Keratinocyte (primary cell): ENCODE results near the gene OR4D1. TPM values are rescaled to one million over a fixed set of nuclear protein-coding genes. Genes with fewer than 3 reads are reported as not detected.

ENCODE experiments used
- DNase-seq: peaks from one replicate; pipeline ENCODE4 v3.0.0-alpha.2; 2011; ENCODE audit warnings: low read depth, missing footprints, low spot score
- FAIRE-seq: peaks from 2 replicates; lab custom pipeline; 2011; peaks lifted over from hg19 to GRCh38; lab: Jason Lieb, UNC
- H2AFZ ChIP-seq: 2 replicates; pipeline ENCODE4 v1.6.0; 2012; ENCODE audit warnings: low read length, control low read depth, inconsistent platforms; ENCODE audit not compliant: control insufficient read depth
- H3K27ac ChIP-seq: 2 replicates; pipeline ENCODE4 v1.5.1; 2011; ENCODE audit warnings: low read length; ENCODE audit not compliant: control insufficient read depth, insufficient read depth
- H3K27me3 ChIP-seq: 3 replicates; pipeline ENCODE4 v1.6.0; 2011; ENCODE audit warnings: low read length; ENCODE audit not compliant: control insufficient read depth, insufficient read depth; ENCODE audit errors: extremely low read depth
- H3K36me3 ChIP-seq, 2 experiments: 2 replicates in 1 of 2; 3 replicates in 1 of 2; pipeline ENCODE4 v1.5.1; 2011; ENCODE audit warnings: low read length in 2 of 2, mild to moderate bottlenecking in 1 of 2; ENCODE audit not compliant: control insufficient read depth in 2 of 2, insufficient read depth in 2 of 2; ENCODE audit errors: extremely low read depth in 1 of 2
- H3K4me1 ChIP-seq: 3 replicates; pipeline ENCODE4 v1.5.1; 2011; ENCODE audit warnings: low read length; ENCODE audit not compliant: control insufficient read depth, insufficient read depth; ENCODE audit errors: extremely low read depth
- H3K4me2 ChIP-seq: 3 replicates; pipeline ENCODE4 v1.6.0; 2011; ENCODE audit warnings: low read depth, low read length; ENCODE audit not compliant: control insufficient read depth, insufficient read depth; ENCODE audit errors: extremely low read depth
- H3K4me3 ChIP-seq, 3 experiments: fragments of 200-600 bp in 1 of 3; sonication (generic) in 1 of 3; 2 replicates in 2 of 3; 3 replicates in 1 of 3; pipeline ENCODE4 v1.5.1; 2011 to 2016; ENCODE audit warnings: low read length in 3 of 3, mild to moderate bottlenecking in 3 of 3, control low read depth in 2 of 3, inconsistent platforms in 1 of 3, low read depth in 1 of 3, mixed read lengths in 1 of 3, mixed run types in 1 of 3, moderate library complexity in 1 of 3; ENCODE audit not compliant: control insufficient read depth in 2 of 3, insufficient read depth in 2 of 3; ENCODE audit errors: extremely low read depth in 1 of 3
- H3K79me2 ChIP-seq: 2 replicates; pipeline ENCODE4 v1.6.0; 2012; ENCODE audit warnings: low read length; ENCODE audit not compliant: control insufficient read depth, insufficient read depth
- H3K9ac ChIP-seq: 3 replicates; pipeline ENCODE4 v1.6.0; 2011; ENCODE audit warnings: low read length; ENCODE audit not compliant: control insufficient read depth, insufficient read depth; ENCODE audit errors: extremely low read depth
- H3K9me1 ChIP-seq: 3 replicates; pipeline ENCODE4 v1.6.0; 2011; ENCODE audit warnings: low read length; ENCODE audit not compliant: control insufficient read depth, insufficient read depth; ENCODE audit errors: extremely low read depth
- H3K9me3 ChIP-seq: 2 replicates; pipeline ENCODE4 v1.5.1; 2012; ENCODE audit warnings: low read depth, low read length; ENCODE audit not compliant: control insufficient read depth
- H4K20me1 ChIP-seq: 3 replicates; pipeline ENCODE4 v1.6.0; 2011; ENCODE audit warnings: low read length; ENCODE audit not compliant: control insufficient read depth, insufficient read depth; ENCODE audit errors: extremely low read depth
- CTCF ChIP-seq, 3 experiments: IDR thresholded peaks in 1 of 3; conservative IDR thresholded peaks in 1 of 3; optimal IDR thresholded peaks in 1 of 3; 2 replicates in 2 of 3; 3 replicates in 1 of 3; pipeline versions ENCODE3 to v1.5.1; 2011; ENCODE audit warnings: low read length in 3 of 3, mild to moderate bottlenecking in 3 of 3, moderate library complexity in 2 of 3, control low read depth in 1 of 3, inconsistent platforms in 1 of 3; ENCODE audit not compliant: insufficient read depth in 2 of 3; ENCODE audit errors: extremely low read depth in 1 of 3
- EZH2 ChIP-seq: IDR thresholded peaks from one replicate; pipeline ENCODE4 v1.6.1; 2012; ENCODE audit warnings: inconsistent platforms, mild to moderate bottlenecking, low read length, moderate library complexity
- dilution Hi-C: fragments of 300-500 bp; cut with MboI; formaldehyde crosslinking; loops from one replicate; pipeline ENCODE4 v1.7.0; 2020; ENCODE audit warnings: low sequenced_read_pairs; ENCODE audit not compliant: extremely low pct_ligation_motif_present
- polyA plus RNA-seq, 5 experiments: library from polyadenylated mRNA; depleted of rRNA in 3 of 5; stranded (reverse) in 3 of 5; stranded (forward) in 1 of 5; unstranded in 1 of 5; fragments of >200 nt; gene quantifications; 1 replicate in 1 of 5; 2 replicates in 3 of 5; 3 replicates in 1 of 5; pipeline versions ENCODE4 v1.2.1 to v1.2.3, GENCODE V29; 2011 to 2012; ENCODE audit warnings: missing spikeins in 2 of 5, low read depth in 1 of 5, low replicate concordance in 1 of 5

OR4D1 gene
- polyA plus RNA-seq, 1 donor (not counting 4 experiments of a cell fraction or from before 2014, with no cell fraction given), result not detected

- no peak within 1 kb of the TSS for H3K4me3 ChIP-seq
- no peaks in the 10 kb centered on the region for H3K36me3 ChIP-seq
- H4K20me1 ChIP-seq, result no peaks in the 10 kb centered on the region
- dilution Hi-C loops, result no loop called here
- no peak for FAIRE-seq
- H3K4me2 ChIP-seq, result no peak within 1 kb of the TSS
- no peaks in the 10 kb centered on the region for H3K9me1 ChIP-seq
- no peaks in the 10 kb centered on the region for H3K79me2 ChIP-seq
- H3K4me1 ChIP-seq, result peaks cover 9% of the 10 kb centered on the region
- no peak within 1 kb of the TSS for H3K27ac ChIP-seq
- peaks cover 2% of the 10 kb centered on the region for H3K27me3 ChIP-seq
- no peak for DNase-seq
- H2AFZ ChIP-seq, result no peak within 1 kb of the TSS
- TF ChIP-seq CTCF (optimal IDR thresholded peaks at IDR 0.05 in 1 of 3, IDR thresholded peaks at IDR 0.05 in 1 of 3, conservative IDR thresholded peaks at IDR 0.05 in 1 of 3; ENCODE audit: extremely low read depth in 1 of 3, insufficient read depth in 2 of 3, low read length in 3 of 3), result no peak
- no peak for TF ChIP-seq EZH2
- no peak within 1 kb of the TSS for H3K9ac ChIP-seq
- no peaks in the 10 kb centered on the region for H3K9me3 ChIP-seq
These were observed 44.4 kb downstream of the OR4D1 start, which contains the start of gene EPX for GRCh38 chr17:58192612-58193011. Gene EPX (plus strand): TSS chr17:58192726. CDS start chr17:58192847, 121 bp downstream.

GRCh38 chr17:58193641-58194255 lies 45.6 kb downstream of the OR4D1 start:
- Histone ChIP-seq H2AFZ (no peak overlapping the region), H3K27ac (no peak overlapping the region), H4K20me1 (no peaks in the 10 kb centered on the region), H3K9me3 (no peaks in the 10 kb centered on the region), H3K9ac (no peak overlapping the region), H3K9me1 (no peaks in the 10 kb centered on the region), H3K4me1 (peaks cover 9% of the 10 kb centered on the region), H3K36me3 (no peaks in the 10 kb centered on the region), H3K4me3 (no peak overlapping the region), H3K27me3 (no peaks in the 10 kb centered on the region), H3K79me2 (no peaks in the 10 kb centered on the region), H3K4me2 (no peak overlapping the region)
- no peak for TF ChIP-seq EZH2
- no peak for TF ChIP-seq CTCF (optimal IDR thresholded peaks at IDR 0.05 in 1 of 3, IDR thresholded peaks at IDR 0.05 in 1 of 3, conservative IDR thresholded peaks at IDR 0.05 in 1 of 3; ENCODE audit: extremely low read depth in 1 of 3, insufficient read depth in 2 of 3, low read length in 3 of 3)
- no peak for FAIRE-seq
- dilution Hi-C loops, result no loop called here
- no peak for DNase-seq
